ENCODE results near the gene MCF2L2. TPM values are rescaled to one million over a fixed set of nuclear protein-coding genes. Genes with fewer than 3 reads are reported as not detected.

The MCF2L2 gene
- total and polyA plus RNA-seq, 2 experiments from 2014 or later = 6.7 to 14.6 TPM

DNA sequence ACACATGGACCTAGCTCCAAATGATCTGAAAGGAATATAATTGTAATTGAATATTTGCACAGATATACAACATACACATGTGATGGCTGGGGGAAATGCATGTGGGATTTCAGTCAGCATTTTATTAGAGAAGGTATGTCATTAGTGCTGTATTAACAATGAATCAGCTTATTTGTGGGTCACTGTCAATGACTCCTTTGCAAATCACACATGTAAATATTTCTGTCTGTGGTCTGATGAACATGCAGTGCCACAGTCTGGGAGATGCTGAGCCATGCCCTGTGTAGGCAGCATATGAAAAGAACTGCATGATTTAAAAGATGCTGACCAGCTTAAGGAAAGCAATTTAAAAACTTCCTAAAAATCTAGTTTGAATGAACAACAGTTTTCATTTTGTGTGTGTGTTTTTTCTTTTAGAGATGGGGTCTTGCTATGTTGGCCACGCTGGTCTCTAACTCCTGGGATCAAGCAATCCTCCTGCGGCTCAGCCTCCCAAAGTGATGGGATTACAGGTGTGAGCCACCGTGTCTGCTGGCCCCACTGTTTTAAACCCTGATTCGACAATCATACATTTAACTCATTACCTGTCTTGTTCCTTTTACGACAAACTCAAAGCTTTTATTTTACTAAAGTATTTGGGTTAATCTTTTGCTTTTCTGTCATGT, 176.2 kb downstream of the MCF2L2 start:
- Mint-ChIP-seq H3K9me3 (peaks cover 3% of the 10 kb centered on the region; the same call in 1 of the 3 replicates), H3K27me3 (ENCODE audit: insufficient read depth, low read depth, poor library complexity) (peaks cover 23% of the 10 kb centered on the region), H3K4me1 (peaks cover 36% of the 10 kb centered on the region), H3K36me3 (ENCODE audit: low read depth) (no peaks in the 10 kb centered on the region; the same call in 2 of the 3 replicates), H3K4me3 (peak overlapping the region; percentile 68), H3K27ac (no peak overlapping the region)
- Histone ChIP-seq H3K27ac (ENCODE audit: low read depth) (no peak overlapping the region), H3K27me3 (ENCODE audit: insufficient read depth) (peaks cover 36% of the 10 kb centered on the region), H3K79me2 (replicated peaks; ENCODE audit: insufficient read depth) (peaks cover 8% of the 10 kb centered on the region; the same call in 1 of the 2 replicates), H2AFZ (0 out of 2 replicates have a peak overlapping the region, but pooled peaks have one; percentile 33), H4K20me1 (replicated peaks; ENCODE audit: insufficient read depth) (no peaks in the 10 kb centered on the region), H3K36me3 (ENCODE audit: insufficient read depth) (no peaks in the 10 kb centered on the region), H3K9me2 (ENCODE audit: insufficient read depth) (no peaks in the 10 kb centered on the region), H3F3A (replicated peaks; ENCODE audit: low read depth) (no peaks in the 10 kb centered on the region), H3K4me2 (peak overlapping the region; percentile 80), H3K4me3 (peak overlapping the region; percentile 85), H3K4me1 (ENCODE audit: insufficient read depth) (peaks cover 42% of the 10 kb centered on the region)
- ATAC-seq (no peak), DNase-seq (ENCODE audit: low spot score) (no peak)
- no peak for TF ChIP-seq EZH2phosphoT487 (IDR thresholded peaks at IDR 0.05; ENCODE audit: unreplicated experiment)
- TF ChIP-seq, protein P1, sequence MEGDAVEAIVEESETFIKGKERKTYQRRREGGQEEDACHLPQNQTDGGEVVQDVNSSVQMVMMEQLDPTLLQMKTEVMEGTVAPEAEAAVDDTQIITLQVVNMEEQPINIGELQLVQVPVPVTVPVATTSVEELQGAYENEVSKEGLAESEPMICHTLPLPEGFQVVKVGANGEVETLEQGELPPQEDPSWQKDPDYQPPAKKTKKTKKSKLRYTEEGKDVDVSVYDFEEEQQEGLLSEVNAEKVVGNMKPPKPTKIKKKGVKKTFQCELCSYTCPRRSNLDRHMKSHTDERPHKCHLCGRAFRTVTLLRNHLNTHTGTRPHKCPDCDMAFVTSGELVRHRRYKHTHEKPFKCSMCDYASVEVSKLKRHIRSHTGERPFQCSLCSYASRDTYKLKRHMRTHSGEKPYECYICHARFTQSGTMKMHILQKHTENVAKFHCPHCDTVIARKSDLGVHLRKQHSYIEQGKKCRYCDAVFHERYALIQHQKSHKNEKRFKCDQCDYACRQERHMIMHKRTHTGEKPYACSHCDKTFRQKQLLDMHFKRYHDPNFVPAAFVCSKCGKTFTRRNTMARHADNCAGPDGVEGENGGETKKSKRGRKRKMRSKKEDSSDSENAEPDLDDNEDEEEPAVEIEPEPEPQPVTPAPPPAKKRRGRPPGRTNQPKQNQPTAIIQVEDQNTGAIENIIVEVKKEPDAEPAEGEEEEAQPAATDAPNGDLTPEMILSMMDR (conservative IDR thresholded peaks at IDR 0.05; ENCODE audit: low read depth in 2 of 2) = no peak
- no peak for TF ChIP-seq ZNF331 (CRISPR knock-in tag; IDR thresholded peaks at IDR 0.05; ENCODE audit: low read depth)
- TF ChIP-seq, protein P2, sequence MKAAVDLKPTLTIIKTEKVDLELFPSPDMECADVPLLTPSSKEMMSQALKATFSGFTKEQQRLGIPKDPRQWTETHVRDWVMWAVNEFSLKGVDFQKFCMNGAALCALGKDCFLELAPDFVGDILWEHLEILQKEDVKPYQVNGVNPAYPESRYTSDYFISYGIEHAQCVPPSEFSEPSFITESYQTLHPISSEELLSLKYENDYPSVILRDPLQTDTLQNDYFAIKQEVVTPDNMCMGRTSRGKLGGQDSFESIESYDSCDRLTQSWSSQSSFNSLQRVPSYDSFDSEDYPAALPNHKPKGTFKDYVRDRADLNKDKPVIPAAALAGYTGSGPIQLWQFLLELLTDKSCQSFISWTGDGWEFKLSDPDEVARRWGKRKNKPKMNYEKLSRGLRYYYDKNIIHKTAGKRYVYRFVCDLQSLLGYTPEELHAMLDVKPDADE (IDR thresholded peaks at IDR 0.05) = no peak
- TF ChIP-seq, protein P3, sequence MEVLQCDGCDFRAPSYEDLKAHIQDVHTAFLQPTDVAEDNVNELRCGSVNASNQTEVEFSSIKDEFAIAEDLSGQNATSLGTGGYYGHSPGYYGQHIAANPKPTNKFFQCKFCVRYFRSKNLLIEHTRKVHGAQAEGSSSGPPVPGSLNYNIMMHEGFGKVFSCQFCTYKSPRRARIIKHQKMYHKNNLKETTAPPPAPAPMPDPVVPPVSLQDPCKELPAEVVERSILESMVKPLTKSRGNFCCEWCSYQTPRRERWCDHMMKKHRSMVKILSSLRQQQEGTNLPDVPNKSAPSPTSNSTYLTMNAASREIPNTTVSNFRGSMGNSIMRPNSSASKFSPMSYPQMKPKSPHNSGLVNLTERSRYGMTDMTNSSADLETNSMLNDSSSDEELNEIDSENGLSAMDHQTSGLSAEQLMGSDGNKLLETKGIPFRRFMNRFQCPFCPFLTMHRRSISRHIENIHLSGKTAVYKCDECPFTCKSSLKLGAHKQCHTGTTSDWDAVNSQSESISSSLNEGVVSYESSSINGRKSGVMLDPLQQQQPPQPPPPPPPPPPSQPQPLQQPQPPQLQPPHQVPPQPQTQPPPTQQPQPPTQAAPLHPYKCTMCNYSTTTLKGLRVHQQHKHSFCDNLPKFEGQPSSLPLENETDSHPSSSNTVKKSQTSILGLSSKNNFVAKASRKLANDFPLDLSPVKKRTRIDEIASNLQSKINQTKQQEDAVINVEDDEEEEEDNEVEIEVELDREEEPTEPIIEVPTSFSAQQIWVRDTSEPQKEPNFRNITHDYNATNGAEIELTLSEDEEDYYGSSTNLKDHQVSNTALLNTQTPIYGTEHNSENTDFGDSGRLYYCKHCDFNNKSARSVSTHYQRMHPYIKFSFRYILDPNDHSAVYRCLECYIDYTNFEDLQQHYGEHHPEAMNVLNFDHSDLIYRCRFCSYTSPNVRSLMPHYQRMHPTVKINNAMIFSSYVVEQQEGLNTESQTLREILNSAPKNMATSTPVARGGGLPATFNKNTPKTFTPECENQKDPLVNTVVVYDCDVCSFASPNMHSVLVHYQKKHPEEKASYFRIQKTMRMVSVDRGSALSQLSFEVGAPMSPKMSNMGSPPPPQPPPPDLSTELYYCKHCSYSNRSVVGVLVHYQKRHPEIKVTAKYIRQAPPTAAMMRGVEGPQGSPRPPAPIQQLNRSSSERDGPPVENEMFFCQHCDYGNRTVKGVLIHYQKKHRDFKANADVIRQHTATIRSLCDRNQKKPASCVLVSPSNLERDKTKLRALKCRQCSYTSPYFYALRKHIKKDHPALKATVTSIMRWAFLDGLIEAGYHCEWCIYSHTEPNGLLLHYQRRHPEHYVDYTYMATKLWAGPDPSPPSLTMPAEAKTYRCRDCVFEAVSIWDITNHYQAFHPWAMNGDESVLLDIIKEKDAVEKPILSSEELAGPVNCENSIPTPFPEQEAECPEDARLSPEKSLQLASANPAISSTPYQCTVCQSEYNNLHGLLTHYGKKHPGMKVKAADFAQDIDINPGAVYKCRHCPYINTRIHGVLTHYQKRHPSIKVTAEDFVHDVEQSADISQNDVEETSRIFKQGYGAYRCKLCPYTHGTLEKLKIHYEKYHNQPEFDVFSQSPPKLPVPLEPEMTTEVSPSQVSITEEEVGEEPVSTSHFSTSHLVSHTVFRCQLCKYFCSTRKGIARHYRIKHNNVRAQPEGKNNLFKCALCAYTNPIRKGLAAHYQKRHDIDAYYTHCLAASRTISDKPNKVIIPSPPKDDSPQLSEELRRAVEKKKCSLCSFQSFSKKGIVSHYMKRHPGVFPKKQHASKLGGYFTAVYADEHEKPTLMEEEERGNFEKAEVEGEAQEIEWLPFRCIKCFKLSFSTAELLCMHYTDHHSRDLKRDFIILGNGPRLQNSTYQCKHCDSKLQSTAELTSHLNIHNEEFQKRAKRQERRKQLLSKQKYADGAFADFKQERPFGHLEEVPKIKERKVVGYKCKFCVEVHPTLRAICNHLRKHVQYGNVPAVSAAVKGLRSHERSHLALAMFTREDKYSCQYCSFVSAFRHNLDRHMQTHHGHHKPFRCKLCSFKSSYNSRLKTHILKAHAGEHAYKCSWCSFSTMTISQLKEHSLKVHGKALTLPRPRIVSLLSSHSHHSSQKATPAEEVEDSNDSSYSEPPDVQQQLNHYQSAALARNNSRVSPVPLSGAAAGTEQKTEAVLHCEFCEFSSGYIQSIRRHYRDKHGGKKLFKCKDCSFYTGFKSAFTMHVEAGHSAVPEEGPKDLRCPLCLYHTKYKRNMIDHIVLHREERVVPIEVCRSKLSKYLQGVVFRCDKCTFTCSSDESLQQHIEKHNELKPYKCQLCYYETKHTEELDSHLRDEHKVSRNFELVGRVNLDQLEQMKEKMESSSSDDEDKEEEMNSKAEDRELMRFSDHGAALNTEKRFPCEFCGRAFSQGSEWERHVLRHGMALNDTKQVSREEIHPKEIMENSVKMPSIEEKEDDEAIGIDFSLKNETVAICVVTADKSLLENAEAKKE (CRISPR knock-in tag; IDR thresholded peaks at IDR 0.05) = no peak
- no peak for TF ChIP-seq POLR2AphosphoS5 (IDR thresholded peaks at IDR 0.05; ENCODE audit: low read depth)
- no peak for TF ChIP-seq NANOG (IDR thresholded peaks at IDR 0.05; ENCODE audit: borderline replicate concordance)
- no peak for TF ChIP-seq EZH2 (IDR thresholded peaks at IDR 0.05; ENCODE audit: low read depth, unreplicated experiment)
- TF ChIP-seq, protein P4, sequence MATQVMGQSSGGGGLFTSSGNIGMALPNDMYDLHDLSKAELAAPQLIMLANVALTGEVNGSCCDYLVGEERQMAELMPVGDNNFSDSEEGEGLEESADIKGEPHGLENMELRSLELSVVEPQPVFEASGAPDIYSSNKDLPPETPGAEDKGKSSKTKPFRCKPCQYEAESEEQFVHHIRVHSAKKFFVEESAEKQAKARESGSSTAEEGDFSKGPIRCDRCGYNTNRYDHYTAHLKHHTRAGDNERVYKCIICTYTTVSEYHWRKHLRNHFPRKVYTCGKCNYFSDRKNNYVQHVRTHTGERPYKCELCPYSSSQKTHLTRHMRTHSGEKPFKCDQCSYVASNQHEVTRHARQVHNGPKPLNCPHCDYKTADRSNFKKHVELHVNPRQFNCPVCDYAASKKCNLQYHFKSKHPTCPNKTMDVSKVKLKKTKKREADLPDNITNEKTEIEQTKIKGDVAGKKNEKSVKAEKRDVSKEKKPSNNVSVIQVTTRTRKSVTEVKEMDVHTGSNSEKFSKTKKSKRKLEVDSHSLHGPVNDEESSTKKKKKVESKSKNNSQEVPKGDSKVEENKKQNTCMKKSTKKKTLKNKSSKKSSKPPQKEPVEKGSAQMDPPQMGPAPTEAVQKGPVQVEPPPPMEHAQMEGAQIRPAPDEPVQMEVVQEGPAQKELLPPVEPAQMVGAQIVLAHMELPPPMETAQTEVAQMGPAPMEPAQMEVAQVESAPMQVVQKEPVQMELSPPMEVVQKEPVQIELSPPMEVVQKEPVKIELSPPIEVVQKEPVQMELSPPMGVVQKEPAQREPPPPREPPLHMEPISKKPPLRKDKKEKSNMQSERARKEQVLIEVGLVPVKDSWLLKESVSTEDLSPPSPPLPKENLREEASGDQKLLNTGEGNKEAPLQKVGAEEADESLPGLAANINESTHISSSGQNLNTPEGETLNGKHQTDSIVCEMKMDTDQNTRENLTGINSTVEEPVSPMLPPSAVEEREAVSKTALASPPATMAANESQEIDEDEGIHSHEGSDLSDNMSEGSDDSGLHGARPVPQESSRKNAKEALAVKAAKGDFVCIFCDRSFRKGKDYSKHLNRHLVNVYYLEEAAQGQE (IDR thresholded peaks at IDR 0.05; ENCODE audit: unreplicated experiment) = no peak
- no peak for TF ChIP-seq ZNF114 (CRISPR knock-in tag; IDR thresholded peaks at IDR 0.05)
- no peak for TF ChIP-seq JUNB (IDR thresholded peaks at IDR 0.05; ENCODE audit: unreplicated experiment)
- no peak for TF ChIP-seq STAT1 (IDR thresholded peaks at IDR 0.05; ENCODE audit: unreplicated experiment)
- no peak for TF ChIP-seq CREB1 (CRISPR knock-in tag; IDR thresholded peaks at IDR 0.05; ENCODE audit: low read depth)

All from GM23338 (cell line).